Glomerular endothelial cell (primary cell): ENCODE data around the gene CMTM1. TPM values are rescaled to one million over a fixed set of nuclear protein-coding genes. Genes with fewer than 3 reads are reported as not detected.

Experiments
- DNase-seq: peaks from one replicate; pipeline ENCODE4 v3.0.0-alpha.2; 2011; ENCODE audit warnings: low read depth, low spot score; ENCODE audit errors: extremely low read depth
- total RNA-seq: library from RNA; depleted of rRNA; stranded (reverse); fragments of >200 nt; gene quantifications from 2 replicates; pipeline ENCODE4 v1.2.3, GENCODE V29; 2015

CMTM1 gene
- total RNA-seq, result 1.7 and 2.9 TPM in 2 replicates

DNA sequence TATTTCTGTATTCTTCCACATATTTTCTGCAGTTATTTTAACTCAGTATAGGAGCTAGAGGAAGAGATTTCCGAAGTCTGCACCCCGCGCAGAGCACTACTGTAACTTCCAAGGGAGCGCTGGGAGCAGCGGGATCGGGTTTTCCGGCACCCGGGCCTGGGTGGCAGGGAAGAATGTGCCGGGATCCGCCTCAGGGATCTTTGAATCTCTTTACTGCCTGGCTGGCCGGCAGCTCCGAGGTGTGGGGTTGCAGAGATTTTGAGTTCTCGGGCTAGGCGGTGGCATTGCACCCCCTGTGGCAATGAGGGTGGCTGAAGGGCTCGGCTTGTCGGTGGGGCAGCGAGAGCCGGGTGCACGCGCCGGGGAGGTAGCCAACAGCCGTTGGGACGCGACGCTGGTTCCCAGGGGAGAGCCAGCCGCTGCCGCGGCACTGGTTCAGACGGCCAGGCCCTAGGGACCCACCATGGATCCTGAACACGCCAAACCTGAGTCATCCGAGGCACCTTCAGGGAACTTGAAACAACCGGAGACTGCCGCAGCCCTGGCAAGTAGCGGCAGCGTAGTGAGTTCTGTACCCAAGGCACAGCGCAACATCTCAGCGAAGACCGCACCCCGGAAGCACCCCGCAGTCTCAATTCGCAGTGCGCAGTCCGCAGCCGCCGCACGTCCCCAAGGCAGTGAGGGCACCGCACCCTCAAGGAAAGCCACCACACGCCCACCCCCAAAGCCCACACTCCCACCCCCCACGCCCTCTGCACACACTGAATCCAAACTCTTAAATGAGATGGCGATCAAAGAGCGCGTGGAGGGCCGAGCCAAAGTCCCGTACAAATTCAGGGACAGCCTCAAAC lies at the start of gene CMTM1:
Gene CMTM1, plus strand, starts transcription at position 389 of the 851 bp plus-strand sequence. Its CDS starts 75 bp downstream, at position 464.
- no peak for DNase-seq

- DNase-seq, result no peak
Observed at GRCh38 chr16:66516509-66516807, 49.8 kb upstream of the CMTM1 start.

DNA sequence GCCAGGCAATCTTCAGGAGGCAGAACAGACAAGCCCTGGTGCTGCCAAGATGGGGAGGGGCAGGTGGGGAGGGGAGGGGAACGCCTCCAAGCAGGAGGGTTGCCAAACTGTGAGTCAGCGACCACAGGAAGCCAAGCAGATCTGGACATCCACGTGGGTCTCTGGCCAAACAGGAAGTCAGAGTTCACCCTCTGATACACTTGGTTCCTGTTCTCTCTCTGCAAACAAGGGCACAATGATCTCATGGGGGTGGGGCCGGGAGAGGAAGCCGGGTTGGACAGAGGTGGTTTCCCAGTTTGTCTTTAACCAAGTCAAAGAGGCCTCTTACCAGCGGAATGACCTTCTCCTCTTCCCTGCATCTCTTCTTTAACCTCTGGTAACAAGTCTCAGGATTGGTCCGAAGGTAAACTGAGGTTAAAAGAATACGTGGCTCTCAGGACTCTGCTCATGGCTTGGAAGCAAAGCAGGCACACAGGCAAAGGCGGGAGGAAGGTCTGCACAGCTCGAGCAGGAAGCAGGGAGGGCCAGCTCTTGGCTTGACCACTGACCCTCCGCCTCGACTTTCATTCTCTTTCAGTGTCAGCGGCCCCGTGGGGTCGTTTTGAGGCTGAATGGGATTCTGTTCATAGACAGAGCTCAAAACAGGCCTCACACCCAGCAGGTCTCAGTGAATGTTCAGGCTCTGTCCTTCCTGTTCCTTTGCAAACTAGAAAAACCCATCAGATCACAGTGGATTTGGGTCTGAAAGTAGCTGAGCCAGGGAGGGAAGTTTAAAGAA lies 49.2 kb upstream of the CMTM1 start:
- DNase-seq, result peak; percentile 98

GRCh38 chr16:66517586-66518263 lies 48.5 kb upstream of the CMTM1 start:
- DNase-seq, result no peak

GRCh38 chr16:66519482-66520373 lies 46.5 kb upstream of the CMTM1 start:
- DNase-seq, result no peak

GRCh38 chr16:66520406-66521170 lies 45.7 kb upstream of the CMTM1 start:
- no peak for DNase-seq

- DNase-seq, result no peak
Observed at GRCh38 chr16:66521252-66521713, 45.0 kb upstream of the CMTM1 start.

DNA sequence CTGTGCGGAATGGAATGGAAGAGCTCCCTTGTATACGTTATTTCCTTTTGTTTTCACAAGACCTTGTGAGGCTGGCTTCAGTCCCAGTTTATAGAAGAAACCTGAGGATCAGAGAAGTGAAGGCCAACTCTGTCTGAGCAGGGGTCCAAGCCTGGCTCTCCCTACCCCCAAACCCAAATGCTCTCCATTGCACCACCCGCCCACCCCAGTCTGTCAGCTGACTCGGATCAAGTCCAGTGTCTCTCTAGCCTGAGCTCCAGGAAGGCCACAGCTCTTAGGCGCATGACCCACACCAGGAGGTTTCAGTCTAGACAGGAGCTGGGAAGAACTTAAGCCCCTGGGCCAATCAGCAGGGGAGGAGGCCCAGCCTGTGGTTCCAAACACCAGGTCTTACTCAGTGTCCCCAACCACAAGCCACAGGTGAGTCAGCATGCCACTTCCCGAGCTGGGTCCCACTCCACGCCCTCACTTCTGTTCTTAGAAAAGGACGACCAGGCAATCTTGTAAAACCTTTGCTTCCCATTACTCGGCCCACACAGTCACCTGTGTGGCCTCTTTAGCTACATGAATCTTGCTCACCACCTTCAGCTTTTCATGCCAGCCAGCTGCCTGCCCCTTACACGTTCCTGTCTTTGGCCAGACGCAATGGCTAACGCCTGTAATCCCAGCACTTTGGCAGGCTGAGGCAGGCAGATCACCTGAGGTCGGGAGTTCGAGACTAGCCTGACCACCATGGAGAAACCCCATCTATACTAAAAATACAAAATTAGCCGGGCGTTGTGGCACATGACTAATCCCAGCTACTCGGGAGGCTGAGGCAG lies 44.1 kb upstream of the CMTM1 start:
- no peak for DNase-seq

- DNase-seq, result no peak
Observed at GRCh38 chr16:66522816-66523590, 43.2 kb upstream of the CMTM1 start.

DNA sequence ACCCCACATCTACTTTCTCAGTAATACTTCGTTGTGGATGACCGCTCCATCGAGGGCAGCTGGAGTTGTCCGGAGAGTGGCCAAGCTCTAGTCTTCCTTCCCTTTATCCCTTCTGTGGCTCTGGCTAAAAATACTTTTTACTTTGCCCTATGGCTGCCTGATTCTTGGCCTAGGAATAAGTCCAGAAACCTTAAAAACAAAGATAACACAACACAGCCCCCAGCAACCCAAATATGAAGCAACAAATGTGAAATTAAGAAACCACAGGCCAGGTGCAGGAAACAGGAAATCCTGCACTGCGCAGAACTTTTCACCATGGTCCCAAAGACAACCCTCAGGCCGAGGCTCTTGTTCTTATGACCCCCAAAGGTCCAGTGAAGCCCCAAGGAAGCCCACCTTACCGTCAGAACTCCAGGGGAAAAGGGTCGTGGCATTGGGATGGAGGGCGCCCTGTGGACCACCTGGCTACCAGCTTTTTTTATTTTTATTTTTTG lies 42.3 kb upstream of the CMTM1 start:
- DNase-seq, result no peak

DNA sequence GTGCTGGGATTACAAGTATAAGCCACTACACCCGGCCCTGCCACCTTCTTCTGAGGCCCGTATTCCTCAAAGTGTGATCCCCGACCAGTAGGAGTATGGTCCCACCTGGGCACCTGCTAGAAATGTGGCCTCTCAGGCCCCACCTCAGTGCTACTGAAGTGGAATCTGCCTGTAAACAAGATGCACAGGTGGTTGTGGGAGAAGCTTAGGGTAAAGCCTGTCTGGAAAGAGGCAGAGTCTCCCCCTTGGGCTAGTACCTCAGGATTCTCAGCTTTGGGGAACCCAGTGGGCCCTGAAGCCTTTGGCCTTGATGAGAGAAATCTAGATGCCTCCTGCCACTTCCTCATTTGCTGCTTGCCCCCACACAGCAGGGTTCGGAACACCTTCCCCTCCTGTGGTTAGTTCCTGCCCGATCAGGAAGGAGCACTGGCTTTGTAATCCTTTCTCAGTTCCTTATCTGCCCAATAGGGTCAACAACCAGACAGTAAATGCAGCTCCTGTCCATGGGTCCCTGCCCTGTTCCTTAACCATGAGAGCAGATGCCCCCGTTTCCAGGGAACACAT lies 41.6 kb upstream of the CMTM1 start:
- DNase-seq, result no peak

DNA sequence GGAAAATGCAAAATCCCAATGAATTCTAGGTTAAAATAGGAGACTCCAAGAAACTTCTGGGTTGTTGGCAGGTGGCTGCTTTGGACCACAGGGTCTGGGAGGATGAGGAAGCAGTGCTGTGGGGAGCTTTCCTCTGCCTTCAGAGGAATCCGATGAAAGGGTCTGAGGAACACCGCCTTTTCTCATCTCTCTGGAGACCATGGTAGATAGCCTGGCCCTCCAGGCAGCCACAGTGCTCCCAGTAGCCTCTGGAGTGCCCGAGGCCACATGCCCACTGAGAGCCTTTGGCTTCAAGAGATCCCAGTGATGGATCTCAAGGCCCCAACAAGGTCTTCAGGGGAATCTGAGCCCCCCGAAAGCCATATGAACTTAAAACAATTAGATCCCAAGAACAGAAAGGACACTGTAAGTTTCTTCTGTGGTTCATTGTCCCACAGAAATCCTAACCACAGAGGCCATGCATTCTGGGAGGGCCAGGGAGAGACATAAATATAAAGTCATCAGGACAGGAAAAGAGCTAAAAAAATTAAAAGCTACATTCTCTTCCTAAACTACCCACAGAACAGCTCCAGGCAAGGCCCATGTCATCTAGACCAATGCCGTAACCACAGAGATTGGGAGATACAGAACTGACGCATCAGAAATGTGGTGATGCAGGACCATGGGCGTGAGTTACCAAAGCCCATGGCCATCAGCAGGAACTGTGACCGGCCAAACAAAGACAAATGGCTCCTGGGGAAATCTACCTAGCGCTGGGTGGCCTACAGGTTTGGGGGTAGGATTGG lies 40.7 kb upstream of the CMTM1 start:
- no peak for DNase-seq

DNA sequence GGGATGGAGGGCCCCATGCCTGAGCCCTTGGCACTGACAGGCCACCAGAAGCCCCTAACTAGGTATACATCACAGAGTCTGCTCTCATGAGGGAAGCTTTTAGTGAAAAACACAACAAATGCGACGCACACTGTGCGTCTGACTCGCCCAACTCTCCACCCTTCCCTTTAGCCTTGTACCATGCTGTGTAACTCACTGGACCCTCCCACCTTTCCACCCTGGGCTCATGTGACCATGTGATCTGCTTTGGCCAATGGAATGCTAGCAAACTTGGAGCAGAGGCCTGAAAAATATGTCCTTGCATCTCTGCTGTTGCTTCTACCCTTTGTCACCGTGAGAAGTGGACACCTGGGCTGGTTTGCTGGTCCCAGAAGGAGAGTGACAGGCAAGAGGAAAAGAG lies 37.9 kb upstream of the CMTM1 start:
- no peak for DNase-seq

DNA sequence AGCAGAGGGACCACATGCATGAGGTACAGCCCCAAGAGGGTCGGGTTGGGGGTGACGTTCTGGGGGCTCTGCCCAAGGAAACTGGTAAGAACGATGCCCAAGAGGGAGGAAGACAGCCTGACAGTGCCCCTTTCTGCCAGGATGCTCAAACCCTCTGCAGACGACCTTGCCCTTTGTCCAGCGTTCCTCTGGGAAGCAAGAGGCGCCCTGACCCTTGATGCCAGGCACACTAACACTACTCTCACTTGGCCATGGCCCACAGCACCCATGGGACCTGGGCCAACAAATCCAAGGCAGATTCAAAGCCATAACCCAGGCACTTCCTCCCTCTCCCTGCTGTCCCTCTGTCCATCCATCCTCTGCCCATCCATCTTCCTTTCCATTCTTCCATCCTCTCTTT lies 36.8 kb upstream of the CMTM1 start:
- DNase-seq, result no peak

DNA sequence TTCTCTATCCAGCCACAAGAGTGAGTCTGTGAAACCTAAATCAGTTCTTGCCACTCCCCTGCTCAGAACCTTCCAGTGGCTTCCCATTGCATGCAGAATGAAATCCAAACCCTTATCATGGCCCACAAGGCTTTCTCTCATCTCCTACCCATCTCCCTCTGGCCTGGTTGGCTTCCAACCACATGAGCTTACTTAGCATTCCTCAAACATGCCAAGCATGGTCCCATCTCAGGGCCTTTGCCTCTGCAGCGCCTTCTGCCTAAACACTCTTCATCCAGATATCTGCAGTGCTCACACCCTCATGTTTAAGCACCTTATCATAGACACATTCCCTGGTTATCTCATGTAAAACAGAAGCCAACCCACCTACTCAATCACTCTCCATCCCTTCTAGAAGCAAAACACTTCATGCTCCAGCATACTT lies 31.9 kb upstream of the CMTM1 start:
- DNase-seq, result no peak

DNA sequence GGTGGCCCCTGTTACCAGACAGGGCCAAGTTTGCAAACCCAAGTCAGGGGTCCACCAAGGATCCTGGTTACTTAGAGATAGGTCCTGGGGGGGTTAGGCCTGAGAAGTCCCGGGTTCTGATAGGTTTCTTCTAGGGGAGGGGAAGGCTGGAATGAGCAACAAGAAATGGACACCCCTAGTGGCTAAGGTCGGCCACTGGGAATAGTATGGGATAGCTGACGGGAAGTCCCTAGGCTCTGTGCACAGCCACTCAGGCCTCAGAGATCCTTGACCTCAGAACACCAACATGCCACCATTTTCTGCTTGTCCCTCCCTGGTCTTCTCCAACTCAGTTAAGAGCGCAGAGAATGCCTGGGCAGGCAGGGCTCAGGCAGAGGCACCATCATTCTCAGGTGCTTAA lies 29.7 kb upstream of the CMTM1 start:
- no peak for DNase-seq

DNA sequence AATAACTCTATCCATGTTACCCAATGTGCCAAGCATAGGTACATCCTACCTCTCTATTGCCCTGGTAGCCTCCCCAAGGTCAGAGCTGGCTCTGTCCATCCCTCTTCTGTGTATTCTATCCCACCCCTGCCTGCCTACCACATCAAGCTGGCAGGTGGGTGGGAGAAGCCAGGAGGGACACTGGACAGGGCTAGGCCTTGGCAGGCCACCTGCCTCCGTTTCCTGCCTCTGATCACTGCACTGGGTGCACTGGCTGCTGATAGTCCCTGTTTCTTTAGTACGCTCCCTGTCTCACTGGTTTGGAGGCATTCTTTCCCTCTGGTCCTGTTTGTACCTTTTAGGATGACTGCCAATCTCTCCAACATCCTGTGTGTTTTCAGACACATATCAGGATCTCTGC lies 29.0 kb upstream of the CMTM1 start:
- DNase-seq, result no peak
